CD4-positive, alpha-beta T cell treated with Interleukin-17A for 1 hour (primary cell): ENCODE measurements around the gene LDLRAD1.
"Not testable (repeated sequence)": the region's sequence is repeated elsewhere in the genome, so short reads cannot be mapped to it uniquely, and the experiment has no call there.

Experiments used
- DNase-seq: peaks from one replicate; pipeline ENCODE4 v3.0.0-alpha.2; 2020

LDLRAD1 gene

GRCh38 chr1:54017979-54018378 lies at the start of gene LDLRAD1:
Gene LDLRAD1, minus strand, starts transcription at chr1:54018186. Its CDS starts 74 bp downstream, at chr1:54018112.
- no peak for DNase-seq

GRCh38 chr1:54064299-54064698 lies 46.3 kb upstream of the LDLRAD1 start:
- DNase-seq: no peak

DNA sequence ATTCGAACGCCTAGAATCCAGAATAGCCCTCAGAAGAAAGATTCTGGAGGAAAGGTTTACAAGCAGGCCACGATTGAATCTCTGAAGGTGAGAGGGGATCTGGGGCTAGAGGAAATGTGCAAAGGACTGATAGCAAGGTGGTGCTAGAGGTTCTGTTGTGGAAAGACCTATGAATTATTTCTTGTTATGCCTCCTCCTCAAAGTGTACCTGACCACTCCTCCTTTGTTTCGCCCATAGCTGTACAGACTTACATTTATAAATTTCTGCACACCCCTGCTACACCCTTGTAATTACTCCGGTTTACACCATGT lies 36.4 kb upstream of the LDLRAD1 start:
- DNase-seq: no peak

- DNase-seq: no peak
Measured at GRCh38 chr1:54053745-54054437, 35.9 kb upstream of the LDLRAD1 start.

GRCh38 chr1:54052934-54053744 lies 35.2 kb upstream of the LDLRAD1 start, which contains the start of the genes TCEANC2 and TMEM59:
Gene TCEANC2, plus strand, starts transcription at chr1:54053608. Its CDS starts 815 bp downstream, at chr1:54054423.
Gene TMEM59, minus strand, starts transcription at chr1:54053204. Its CDS starts 16 bp downstream, at chr1:54053188.
- DNase-seq: peak; percentile 99

DNA sequence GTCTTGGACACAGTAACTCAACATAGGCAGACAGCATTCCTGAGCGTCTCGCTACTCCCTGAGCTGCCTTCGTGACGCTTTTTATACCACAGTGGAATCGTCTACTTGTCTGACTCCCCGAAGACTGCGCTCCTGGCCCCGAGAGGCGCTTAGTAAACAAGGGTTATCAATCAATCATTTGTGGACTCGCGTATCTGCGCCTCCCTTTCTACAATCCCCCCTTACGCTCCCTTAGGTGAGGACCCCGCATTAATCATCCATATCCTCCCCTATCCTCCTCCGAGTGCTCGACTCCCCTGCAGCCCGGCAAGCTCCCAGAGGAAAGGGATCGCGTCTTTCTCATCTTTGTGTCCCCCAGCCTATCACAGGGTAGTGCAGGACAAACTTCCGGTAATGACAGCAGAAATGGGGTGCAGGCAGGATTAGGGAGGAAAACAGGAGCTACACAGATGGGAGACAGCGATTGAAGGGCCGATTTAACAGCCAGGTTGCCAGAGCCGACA lies 34.5 kb upstream of the LDLRAD1 start:
- peak; percentile 50 for DNase-seq

GRCh38 chr1:54051933-54052430 lies 34.0 kb upstream of the LDLRAD1 start:
- DNase-seq: no peak

DNA sequence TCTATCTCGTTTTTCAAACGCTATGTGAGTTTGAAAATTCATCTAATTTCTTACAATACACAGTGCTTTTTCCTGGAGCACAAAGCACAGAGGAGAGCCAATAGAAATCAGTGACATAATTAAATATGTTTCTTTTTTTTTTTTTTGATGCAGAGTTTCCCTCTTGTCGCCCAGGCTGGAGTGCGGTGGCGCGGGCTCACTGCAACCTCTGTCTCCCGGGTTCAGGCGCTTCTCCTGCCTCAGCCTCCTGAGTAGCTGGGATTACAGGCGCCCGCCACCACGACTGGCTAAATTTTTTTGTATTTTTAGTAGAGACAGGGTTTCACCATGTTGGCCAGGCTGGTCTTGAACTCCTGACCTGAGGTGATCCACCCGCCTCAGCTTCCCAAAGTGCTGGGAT lies 32.4 kb upstream of the LDLRAD1 start:
- DNase-seq: not testable (repeated sequence)

DNA sequence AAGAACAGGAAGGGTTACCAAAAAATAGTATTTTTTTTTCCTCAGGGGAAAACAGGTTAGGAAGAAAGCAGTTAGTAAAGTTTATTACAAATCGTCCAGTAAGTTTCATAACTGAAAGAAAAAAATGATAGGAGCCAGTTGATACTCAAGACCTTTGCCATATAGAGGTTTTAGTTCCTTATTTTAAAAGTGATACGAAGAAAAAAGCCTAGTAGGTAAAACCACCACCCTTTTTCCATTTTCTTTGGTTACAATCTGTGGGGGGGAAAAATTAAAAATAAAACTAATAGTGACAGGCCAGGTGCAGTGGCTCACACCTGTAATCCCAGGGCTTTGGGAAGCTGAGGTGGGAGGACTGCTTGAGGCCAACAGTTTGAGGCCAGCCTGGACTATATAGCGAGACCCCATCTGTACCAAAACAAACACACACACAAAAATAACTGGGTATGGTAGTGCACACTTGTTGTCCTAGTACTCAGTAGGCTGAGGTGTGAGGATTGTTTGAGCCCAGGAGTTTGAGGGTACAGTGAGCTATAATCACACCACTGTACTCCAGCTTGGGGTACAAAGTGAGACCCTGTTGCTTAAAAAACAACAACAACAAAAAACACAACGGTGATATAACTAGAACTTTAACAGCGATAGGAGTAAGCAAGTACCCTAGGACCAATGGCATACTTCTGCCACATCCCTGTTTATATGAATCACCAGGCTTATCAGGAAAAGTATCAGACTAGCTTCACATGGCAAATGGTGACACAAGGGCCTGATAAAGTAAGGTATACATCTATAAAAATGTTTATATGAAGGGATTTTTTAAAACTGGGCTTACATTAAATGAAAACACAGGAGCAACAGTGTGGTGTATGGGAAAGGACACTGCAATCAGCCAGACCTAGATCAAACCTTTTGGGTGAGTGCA lies 29.7 kb upstream of the LDLRAD1 start:
- DNase-seq: no peak

DNA sequence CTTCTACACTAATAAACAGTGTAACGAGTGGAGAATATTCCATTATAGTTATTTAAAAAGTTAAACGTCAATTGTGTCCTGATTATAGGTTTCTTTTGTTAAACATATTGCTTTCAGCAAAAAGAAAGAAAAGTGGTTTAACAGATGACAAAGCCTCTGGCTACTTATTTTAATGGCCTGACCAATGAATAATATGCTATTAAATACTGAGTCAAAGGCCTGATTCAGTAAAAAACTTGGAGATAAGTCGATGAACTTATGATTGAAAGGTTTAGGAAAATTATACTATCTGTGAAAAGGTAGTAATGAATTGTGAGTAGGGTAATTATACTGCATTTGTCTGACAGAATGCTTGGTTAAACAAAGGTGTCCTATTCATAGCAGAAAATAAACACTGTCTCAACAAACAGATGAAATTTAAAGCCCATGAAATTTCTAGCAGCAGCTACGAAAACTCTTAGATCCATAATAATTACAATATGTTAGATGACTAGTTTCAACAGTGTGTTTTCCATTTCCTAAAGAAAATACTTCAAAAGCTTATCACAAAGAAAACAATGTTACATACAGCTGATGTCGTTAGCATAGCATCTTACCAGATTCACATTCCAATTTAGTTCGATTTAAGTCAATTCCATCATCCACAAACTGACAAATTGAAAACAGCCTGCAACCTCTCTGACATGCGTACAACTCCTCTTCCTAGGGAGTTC lies 28.8 kb upstream of the LDLRAD1 start:
- DNase-seq: no peak

- no peak for DNase-seq
Measured at GRCh38 chr1:54045496-54045895, 27.5 kb upstream of the LDLRAD1 start.

DNA sequence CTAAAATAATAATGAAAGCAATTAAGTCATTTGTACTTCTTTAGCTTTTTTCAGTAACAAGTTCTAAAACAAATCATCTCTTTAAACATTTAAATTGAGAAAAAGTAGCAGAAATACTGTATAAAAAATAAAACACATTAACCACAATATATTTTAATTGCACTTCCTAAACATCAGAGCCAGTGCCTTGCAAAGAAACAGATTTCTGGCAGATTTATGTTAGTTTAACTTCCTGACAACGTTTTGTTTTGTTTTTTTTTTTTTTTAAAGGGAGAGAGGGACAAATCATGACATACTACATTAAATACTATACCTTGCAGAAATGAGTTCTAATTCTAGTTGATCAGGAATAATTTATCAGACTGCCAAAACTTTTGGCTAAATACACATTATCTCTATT lies 23.8 kb upstream of the LDLRAD1 start:
- no peak for DNase-seq

GRCh38 chr1:54037476-54037875 lies 19.5 kb upstream of the LDLRAD1 start:
- DNase-seq: no peak

DNA sequence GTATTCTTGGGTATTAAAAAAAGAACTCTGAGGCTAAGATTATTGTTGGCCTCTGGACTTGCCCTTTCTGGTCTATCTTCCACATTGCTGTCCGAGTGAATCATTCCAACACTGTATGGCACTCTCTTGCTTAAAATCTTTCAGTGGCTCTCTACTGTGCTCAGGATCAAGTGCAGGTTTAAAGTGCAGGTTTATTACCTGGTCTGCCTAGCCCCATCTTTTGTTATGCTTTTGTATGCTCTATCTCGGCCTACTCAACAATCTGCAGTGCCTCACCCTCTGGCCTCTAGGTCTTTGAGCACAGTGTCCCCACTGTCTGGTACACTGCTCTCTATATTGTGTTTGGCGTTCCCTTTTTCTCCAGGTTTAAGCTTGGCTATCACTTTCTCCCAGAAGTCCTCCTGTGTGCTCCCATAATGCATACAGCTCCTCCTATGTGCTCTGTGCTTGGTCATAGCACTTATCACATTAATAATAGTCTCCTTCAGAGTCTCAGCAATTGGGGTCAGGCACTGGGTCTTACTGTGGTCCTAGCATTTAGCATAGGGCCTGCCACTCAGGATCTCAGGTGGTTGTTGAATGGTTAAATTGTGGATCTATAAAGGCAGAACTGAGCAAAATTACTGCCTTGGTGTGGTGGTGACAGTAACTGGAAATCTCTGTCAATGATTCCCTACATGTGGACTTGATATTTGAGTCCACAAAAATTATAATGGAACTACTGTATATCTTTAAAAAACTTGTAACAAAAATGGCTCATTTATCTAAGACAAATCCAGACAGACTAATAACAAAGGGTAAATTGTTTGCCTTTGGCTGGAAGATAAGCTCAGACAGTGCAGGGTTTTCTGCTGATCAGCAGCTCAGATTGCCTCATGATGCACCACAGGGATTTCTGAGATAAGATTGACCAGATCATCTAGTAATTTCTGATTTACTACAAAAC lies 10.6 kb upstream of the LDLRAD1 start:
- DNase-seq: no peak

DNA sequence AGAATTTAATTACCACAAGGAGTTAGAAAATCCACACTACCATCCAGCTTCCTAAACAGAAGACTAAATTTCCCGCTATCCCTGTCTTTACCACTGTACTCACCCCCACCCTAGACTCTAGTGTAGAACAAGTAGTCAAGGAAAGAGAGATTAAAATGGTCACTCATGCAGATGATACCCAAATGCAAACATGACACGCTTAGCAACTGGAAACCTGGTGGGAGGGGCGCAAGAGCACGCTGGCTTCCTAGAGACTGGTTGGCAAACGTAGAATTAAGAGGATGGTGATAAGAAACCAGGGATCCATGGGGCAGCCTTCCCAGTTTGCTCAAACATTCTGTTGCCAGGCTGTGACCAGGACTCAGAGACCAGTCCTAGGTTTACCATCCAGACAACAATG lies 9.9 kb upstream of the LDLRAD1 start:
- no peak for DNase-seq

GRCh38 chr1:54024811-54025210 lies 6.8 kb upstream of the LDLRAD1 start:
- not testable (repeated sequence) for DNase-seq

- no peak for DNase-seq
Measured at GRCh38 chr1:54024358-54024757, 6.4 kb upstream of the LDLRAD1 start.

DNA sequence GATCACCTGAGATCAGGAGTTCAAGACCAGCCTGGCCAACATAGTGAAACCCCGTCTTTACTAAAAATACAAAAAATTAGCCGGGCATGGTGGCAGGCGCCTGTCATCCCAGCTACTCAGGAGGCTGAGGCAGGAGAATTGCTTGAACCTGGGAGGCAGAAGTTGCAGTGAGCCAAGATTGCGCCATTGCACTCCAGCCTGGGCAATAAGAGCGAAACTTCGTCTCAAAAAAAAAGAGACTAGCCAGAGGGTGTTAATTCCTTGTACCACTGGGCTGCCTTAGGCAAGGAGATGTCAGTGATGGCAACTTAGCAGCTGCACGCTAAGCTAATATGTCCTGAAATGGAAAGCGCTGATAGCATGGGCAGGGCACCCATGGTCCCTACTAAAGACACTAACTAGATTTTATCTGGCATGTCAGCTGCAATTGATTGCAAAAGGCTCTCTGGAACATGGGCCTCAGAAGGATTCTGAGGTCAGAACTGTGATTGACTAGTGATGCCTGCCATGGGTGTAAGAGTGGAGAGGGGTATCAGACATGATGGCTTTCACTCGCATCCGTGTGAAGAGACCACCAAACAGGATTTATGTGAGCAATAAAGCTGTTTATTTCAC lies 1.7 kb upstream of the LDLRAD1 start:
- DNase-seq: not testable (repeated sequence)

DNA sequence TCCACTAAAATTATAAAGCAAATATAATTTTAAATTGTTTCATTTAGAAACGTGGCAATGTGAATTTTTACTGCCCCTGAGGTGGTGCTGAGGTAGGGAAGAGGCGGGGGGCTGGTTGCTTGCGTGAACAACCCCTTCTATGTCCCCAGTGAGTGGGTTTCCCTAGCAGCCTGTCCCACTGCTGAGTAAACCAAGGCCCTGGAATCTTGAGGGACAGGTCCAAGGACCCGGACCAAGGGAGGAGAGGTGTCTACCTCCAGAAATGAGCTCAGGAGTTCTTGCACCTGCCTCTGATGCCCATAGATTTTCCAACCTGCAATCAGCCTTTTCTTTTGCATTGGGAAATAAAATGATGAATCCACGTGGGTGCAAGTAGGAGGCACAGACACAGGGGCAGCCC lies 649 bp upstream of the LDLRAD1 start:
- DNase-seq: no peak
